ENCODE results near the gene PTPRT. TPM values are rescaled to one million over a fixed set of nuclear protein-coding genes. Genes with fewer than 3 reads are reported as not detected.
A peak's percentile ranks its signal among the peaks of the same experiment; 100 is the strongest.

Gene PTPRT
- total RNA-seq, 1 experiment from 2014 or later: 0.13 TPM

GRCh38 chr20:43017241-43018030 lies 172.3 kb downstream of the PTPRT start:
- no peak overlapping the region for H2BK12ac ChIP-seq (ENCODE audit: insufficient read length, low read depth, low read length)
- H2BK20ac ChIP-seq (ENCODE audit: low read depth, low read length, poor library complexity, severe bottlenecking): no peak overlapping the region
- H3K27me3 ChIP-seq (ENCODE audit: insufficient read depth, low read length): no peaks in the 10 kb centered on the region
- no peak overlapping the region for H2BK15ac ChIP-seq (ENCODE audit: low read depth, low read length)
- H3K4ac ChIP-seq (ENCODE audit: low read depth, low read length): no peak overlapping the region
- H3K18ac ChIP-seq (ENCODE audit: insufficient read length, low read depth, low read length): no peak overlapping the region
- H3T11ph ChIP-seq (ENCODE audit: low read length): no peak overlapping the region
- no peak for TF ChIP-seq CTCF (conservative IDR thresholded peaks at IDR 0.05)
- no CpG with 5 or more reads among the region's 13 CpGs for WGBS (ENCODE audit: extremely low coverage, insufficient read length, low lambda C conversion rate)
- H3K14ac ChIP-seq (ENCODE audit: insufficient read depth, low read length): no peak overlapping the region
- H3K27me3 Mint-ChIP-seq (ENCODE audit: low read depth): peaks cover 5% of the 10 kb centered on the region
- H3K27ac Mint-ChIP-seq: no peak overlapping the region; a peak in 2 of 7 replicates
- no peak overlapping the region for H3K9ac ChIP-seq (ENCODE audit: extremely low read depth, insufficient read length, low read length)
- H4K8ac ChIP-seq (replicated peaks; ENCODE audit: insufficient read length, low read depth, low read length): no peak overlapping the region
- H4K5ac ChIP-seq (ENCODE audit: insufficient read length, low read depth, low read length): no peak overlapping the region
- peak; percentile 42 for DNase-seq
- no peaks in the 10 kb centered on the region for H3K9me3 ChIP-seq (ENCODE audit: control insufficient read depth, low read depth, low read length)
- no peaks in the 10 kb centered on the region; the same call in 1 of the 2 replicates for H3K4me1 ChIP-seq (ENCODE audit: insufficient read depth, low read length)
- H2AK5ac ChIP-seq (ENCODE audit: insufficient read length, low read length): no peak overlapping the region
- H3K4me2 ChIP-seq (ENCODE audit: insufficient read depth, insufficient read length, low read length): no peak overlapping the region
- no peak overlapping the region for H3K23ac ChIP-seq (ENCODE audit: insufficient read length, low read depth, low read length)
- H3K56ac ChIP-seq (ENCODE audit: insufficient read length, low read depth, low read length): no peak overlapping the region
- no peaks in the 10 kb centered on the region for H4K20me1 ChIP-seq (ENCODE audit: control insufficient read depth, insufficient read depth, insufficient read length)
- no peaks in the 10 kb centered on the region for H3K36me3 Mint-ChIP-seq (ENCODE audit: insufficient read depth in 1 of 3, low read depth in 3 of 3)
- H3K79me2 ChIP-seq (ENCODE audit: insufficient read depth, low read length): no peaks in the 10 kb centered on the region
- H3K27ac ChIP-seq (ENCODE audit: insufficient read length, low read depth, low read length): no peak overlapping the region
- no peak overlapping the region for H2BK5ac ChIP-seq (ENCODE audit: insufficient read length, low read length)
- no peak overlapping the region for H3K4me3 Mint-ChIP-seq
- no peaks in the 10 kb centered on the region for H3K9me3 Mint-ChIP-seq
- H3K23me2 ChIP-seq (ENCODE audit: insufficient read length, low read depth, low read length, poor library complexity, severe bottlenecking): no peaks in the 10 kb centered on the region
- H3K4me1 Mint-ChIP-seq: peaks cover 8 to 33% of the 10 kb centered on the region in 2 experiments; a peak in 3 of 4 replicates
- no peak overlapping the region for H2BK120ac ChIP-seq (ENCODE audit: low read depth, low read length, poor library complexity, severe bottlenecking)
- H4K91ac ChIP-seq (ENCODE audit: insufficient read length, low read depth, low read length): no peak overlapping the region
- H2AFZ ChIP-seq (ENCODE audit: low read length): no peak overlapping the region
- no peaks in the 10 kb centered on the region for H3K79me1 ChIP-seq (ENCODE audit: insufficient read depth, low read depth, low read length, poor library complexity, severe bottlenecking)
